NCI-H460 (cell line): ENCODE measurements around the gene CUL5. TPM values are rescaled to one million over a fixed set of nuclear protein-coding genes. Genes with fewer than 3 reads are reported as not detected.
"Not testable (repeated sequence)": the region's sequence is repeated elsewhere in the genome, so short reads cannot be mapped to it uniquely, and the experiment has no call there.

ENCODE experiments used
- DNase-seq: peaks from one replicate; pipeline ENCODE4 v3.0.0-alpha.2; 2016; ENCODE audit warnings: low read depth; ENCODE audit errors: extremely low read depth
- total RNA-seq: library from RNA; depleted of rRNA; stranded (reverse); fragments of >200 nt; shearing (Covaris generic); gene quantifications from 2 replicates; pipeline ENCODE4 v1.2.3, GENCODE V29; 2014

Gene CUL5
- total RNA-seq, 1 experiment from 2014 or later, result 32.2 TPM

GRCh38 chr11:108019870-108020540, 11.3 kb downstream of the CUL5 start:
- no peak for DNase-seq

GRCh38 chr11:108025387-108026080, 16.8 kb downstream of the CUL5 start:
- DNase-seq, result no peak

- no peak for DNase-seq
Measured at GRCh38 chr11:108027057-108027456, 18.4 kb downstream of the CUL5 start.

GRCh38 chr11:108028822-108029441, 20.2 kb downstream of the CUL5 start:
- DNase-seq, result not testable (repeated sequence)

GRCh38 chr11:108031604-108032003, 22.9 kb downstream of the CUL5 start:
- DNase-seq, result not testable (repeated sequence)

GRCh38 chr11:108032800-108033199, 24.1 kb downstream of the CUL5 start:
- DNase-seq, result no peak

GRCh38 chr11:108034034-108034433, 25.3 kb downstream of the CUL5 start:
- no peak for DNase-seq

- no peak for DNase-seq
Measured at GRCh38 chr11:108034952-108035351, 26.3 kb downstream of the CUL5 start.

GRCh38 chr11:108035690-108036089, 27.0 kb downstream of the CUL5 start:
- no peak for DNase-seq

- no peak for DNase-seq
Measured at GRCh38 chr11:108037211-108037610, 28.5 kb downstream of the CUL5 start.

GRCh38 chr11:108037636-108038035, 28.9 kb downstream of the CUL5 start:
- DNase-seq, result no peak

GRCh38 chr11:108048269-108048668, 39.6 kb downstream of the CUL5 start:
- no peak for DNase-seq

GRCh38 chr11:108062336-108062735, 53.6 kb downstream of the CUL5 start:
- no peak for DNase-seq

GRCh38 chr11:108063410-108063809, 54.7 kb downstream of the CUL5 start:
- no peak for DNase-seq

- no peak for DNase-seq
Measured at GRCh38 chr11:108069947-108070346, 61.2 kb downstream of the CUL5 start.

GRCh38 chr11:108084811-108085210, 76.1 kb downstream of the CUL5 start:
- DNase-seq, result no peak

GRCh38 chr11:108085672-108086071, 77.0 kb downstream of the CUL5 start:
- DNase-seq, result no peak

- DNase-seq, result no peak
Measured at GRCh38 chr11:108092134-108092533, 83.4 kb downstream of the CUL5 start.

GRCh38 chr11:108093128-108093904, 84.6 kb downstream of the CUL5 start:
- no peak for DNase-seq

GRCh38 chr11:108097179-108097578, 88.5 kb downstream of the CUL5 start:
- DNase-seq, result no peak

- DNase-seq, result no peak
Measured at GRCh38 chr11:108101090-108101775, 92.5 kb downstream of the CUL5 start.
